Upper lobe of left lung (tissue), 6 donors: Measurements from ENCODE around the gene ACP7. TPM values are rescaled to one million over a fixed set of nuclear protein-coding genes. Genes with fewer than 3 reads are reported as not detected.

Experiments used
- ATAC-seq, 2 donors: fragments of 200-7000 bp; cut with Tn5 transposase; one replicate each; pipeline ENCODE4 v1.9.1; 2022; ENCODE audit warnings: mild to moderate bottlenecking in 2 of 2, moderate library complexity in 2 of 2; ENCODE audit not compliant: low FRiP score in 2 of 2
- DNase-seq, 2 donors: peaks; one replicate each; pipeline ENCODE4 v3.0.0-alpha.2; 2019 to 2020
- H3K27ac ChIP-seq, 4 donors: fragments of 200-600 bp; sonication (generic); one replicate each; pipeline ENCODE4 v1.5.1; 2016 to 2019
- H3K27me3 ChIP-seq, 4 donors: fragments of 200-600 bp; sonication (generic); one replicate each; pipeline ENCODE4 v1.5.1; 2017 to 2019
- H3K36me3 ChIP-seq, 4 donors: fragments of 200-600 bp; sonication (generic); one replicate each; pipeline ENCODE4 v1.5.1; 2016 to 2019
- H3K4me1 ChIP-seq, 4 donors: fragments of 200-600 bp; sonication (generic); one replicate each; pipeline ENCODE4 v1.5.1; 2018 to 2019
- H3K4me3 ChIP-seq, 4 donors: fragments of 200-600 bp; sonication (generic); one replicate each; pipeline ENCODE4 v1.5.1; 2017 to 2019; ENCODE audit warnings: mild to moderate bottlenecking in 2 of 4, moderate library complexity in 1 of 4
- H3K9me3 ChIP-seq, 4 donors: fragments of 200-600 bp; sonication (generic); one replicate each; pipeline ENCODE4 v1.5.1; 2018 to 2019
- CTCF ChIP-seq, 6 experiments: fragments of 450-650 bp in 4 of 6; fragments of 200-600 bp in 2 of 6; sonication (generic) in 2 of 6; IDR thresholded peaks; one replicate each; pipeline ENCODE4 v1.5.1; 2016 to 2019; ENCODE audit warnings: antibody characterized with exemption in 6 of 6
- EP300 ChIP-seq, 4 donors: sonication (generic); formaldehyde crosslinking; IDR thresholded peaks; one replicate each; pipeline ENCODE4 v1.5.1; 2017; ENCODE audit warnings: antibody characterized with exemption in 4 of 4, control low read depth in 2 of 4
- POLR2A ChIP-seq, 4 donors: fragments of 450-650 bp; IDR thresholded peaks; one replicate each; pipeline ENCODE4 v1.5.1; 2016 to 2017; ENCODE audit warnings: antibody characterized with exemption in 4 of 4, mild to moderate bottlenecking in 2 of 4
- POLR2AphosphoS5 ChIP-seq, 2 donors: sonication (generic); formaldehyde crosslinking; IDR thresholded peaks; one replicate each; pipeline ENCODE4 v1.5.1; 2017; ENCODE audit warnings: antibody characterized with exemption in 2 of 2
- WGBS, 2 donors: methylation state at CpG; one replicate each; pipeline ENCODE4 v1.1.5; 2017 to 2018; 5-methylcytosine and 5-hydroxymethylcytosine counted together
- total RNA-seq, 6 donors: library from RNA; depleted of rRNA in 4 of 6; stranded (reverse); fragments of >200 nt in 4 of 6; gene quantifications; one replicate each; pipeline versions ENCODE4 v1.1.0 to v1.2.1, GENCODE V29; 2016 to 2021
- donor health status: DM: no; HTN: no; CAD: no; lungs with moderate emphysema.
- donor health status: DM: no; HTN: yes; CAD: no; lungs with severe emphysema.

The ACP7 gene
- total RNA-seq, 6 donors from 2014 or later = not detected

- H3K9me3 ChIP-seq = no peaks in the 10 kb centered on the region
- DNase-seq (no peak), ATAC-seq (no peak)
- H3K4me1 ChIP-seq = peaks cover 73 to 90% (median 84%) of the 10 kb centered on the region in 4 donors
- H3K27ac ChIP-seq = peak overlapping the region in 2 of 4 donors; percentile 58 to 65
- H3K4me3 ChIP-seq = peak overlapping the region in 1 of 4 donors; percentile 20
- H3K27me3 ChIP-seq = no peaks in the 10 kb centered on the region
- peaks cover 0 to 4% (median 2%) of the 10 kb centered on the region in 4 donors for H3K36me3 ChIP-seq
- 50 to 61% methylated on average over 10 to 23 of the region's 23 CpGs for WGBS, 2 donors
- TF ChIP-seq POLR2AphosphoS5 (IDR thresholded peaks at IDR 0.05) = no peak
- no peak for TF ChIP-seq CTCF (IDR thresholded peaks at IDR 0.05)
- TF ChIP-seq POLR2A (IDR thresholded peaks at IDR 0.05) = no peak
- TF ChIP-seq EP300 (IDR thresholded peaks at IDR 0.05) = no peak
These were observed 73.3 kb downstream of the ACP7 start for GRCh38 chr19:39157275-39157996.

GRCh38 chr19:39157997-39158389 lies 73.8 kb downstream of the ACP7 start:
- Histone ChIP-seq H3K4me1 (peaks cover 73 to 96% (median 89%) of the 10 kb centered on the region in 4 donors), H3K9me3 (no peaks in the 10 kb centered on the region), H3K27ac (no peak overlapping the region), H3K4me3 (no peak overlapping the region), H3K27me3 (no peaks in the 10 kb centered on the region), H3K36me3 (peaks cover 0 to 4% (median 2%) of the 10 kb centered on the region in 4 donors)
- DNase-seq (no peak), ATAC-seq (no peak)
- 86 to 92% methylated on average over 15 of the region's 15 CpGs for WGBS, 2 donors
- TF ChIP-seq CTCF (IDR thresholded peaks at IDR 0.05) = no peak
- no peak for TF ChIP-seq EP300 (IDR thresholded peaks at IDR 0.05)
- TF ChIP-seq POLR2AphosphoS5 (IDR thresholded peaks at IDR 0.05) = no peak
- no peak for TF ChIP-seq POLR2A (IDR thresholded peaks at IDR 0.05)

GRCh38 chr19:39158646-39159260 lies 74.6 kb downstream of the ACP7 start:
- Histone ChIP-seq H3K36me3 (peaks cover 0 to 4% (median 2%) of the 10 kb centered on the region in 4 donors), H3K27me3 (no peaks in the 10 kb centered on the region), H3K4me1 (peaks cover 77 to 100% (median 95%) of the 10 kb centered on the region in 4 donors), H3K9me3 (no peaks in the 10 kb centered on the region), H3K27ac (peak overlapping the region in 3 of 4 donors; percentile 10 to 74 (median 33)), H3K4me3 (no peak overlapping the region)
- WGBS, 2 donors = 85 to 88% methylated on average over 8 to 10 of the region's 12 CpGs
- ATAC-seq (no peak), DNase-seq (no peak)
- no peak for TF ChIP-seq POLR2AphosphoS5 (IDR thresholded peaks at IDR 0.05)
- TF ChIP-seq CTCF (IDR thresholded peaks at IDR 0.05) = no peak
- no peak for TF ChIP-seq EP300 (IDR thresholded peaks at IDR 0.05)
- TF ChIP-seq POLR2A (IDR thresholded peaks at IDR 0.05) = no peak

- Histone ChIP-seq H3K27me3 (no peaks in the 10 kb centered on the region), H3K4me1 (peaks cover 66 to 92% (median 85%) of the 10 kb centered on the region in 4 donors), H3K27ac (peak overlapping the region; percentile 46 to 74 (median 60)), H3K9me3 (no peaks in the 10 kb centered on the region), H3K4me3 (no peak overlapping the region), H3K36me3 (peaks cover 0 to 4% (median 2%) of the 10 kb centered on the region in 4 donors)
- DNase-seq (no peak), ATAC-seq (peak in 1 of 2 donors; percentile 67)
- 24 to 30% methylated on average over 8 of the region's 8 CpGs for WGBS, 2 donors
- TF ChIP-seq CTCF (IDR thresholded peaks at IDR 0.05) (no peak), POLR2A (IDR thresholded peaks at IDR 0.05) (no peak), EP300 (IDR thresholded peaks at IDR 0.05) (no peak), POLR2AphosphoS5 (IDR thresholded peaks at IDR 0.05) (no peak)
These were observed 76.3 kb downstream of the ACP7 start for GRCh38 chr19:39160523-39160861.

Other genes with a start within 250 kb of the ACP7 start
- gene HNRNPL, start 234.4 kb upstream of the ACP7 start, total RNA-seq = 100 to 1,000 TPM; 156 to 274 (median 178) TPM
- 10 to 100 TPM in 5 of 6 donors, 1 to 10 TPM in 1; 8.7 to 23.1 (median 13.2) TPM for gene RINL, start 206.1 kb upstream of the ACP7 start, total RNA-seq
- 10 to 100 TPM; 45.2 to 93.2 (median 59.1) TPM for gene SIRT2, start 184.8 kb upstream of the ACP7 start, total RNA-seq
- gene NFKBIB, start 184.4 kb upstream of the ACP7 start, total RNA-seq = 10 to 100 TPM; 22.8 to 38.4 (median 31.6) TPM
- gene CCER2, start 172.2 kb upstream of the ACP7 start, total RNA-seq = 1 to 10 TPM in 3 of 6 donors, under 1 TPM in 2, not detected in 1; 0.49 to 4.2 (median 1.3) TPM
- gene SARS2, start 153.6 kb upstream of the ACP7 start, total RNA-seq = 10 to 100 TPM; 14.3 to 54.5 (median 23.0) TPM
- gene MRPS12, start 153.4 kb upstream of the ACP7 start, total RNA-seq = 10 to 100 TPM in 4 of 6 donors, 1 to 10 TPM in 2; 3.1 to 38.3 (median 26.0) TPM
- gene FBXO17, start 108.6 kb upstream of the ACP7 start, total RNA-seq = 10 to 100 TPM in 3 of 6 donors, 1 to 10 TPM in 3; 5.0 to 18.9 (median 10.4) TPM
- gene FBXO27, start 51.8 kb upstream of the ACP7 start, total RNA-seq = 1 to 10 TPM; 1.0 to 9.3 (median 6.3) TPM
- 10 to 100 TPM; 23.4 to 88.2 (median 54.4) TPM for gene PAK4, start 41.4 kb downstream of the ACP7 start, total RNA-seq
- gene NCCRP1, start 112.6 kb downstream of the ACP7 start, total RNA-seq = under 1 TPM in 1 of 6 donors, not detected in 5; 0.47 TPM
- gene SYCN, start 119.9 kb downstream of the ACP7 start, total RNA-seq = 1 to 10 TPM in 1 of 6 donors, under 1 TPM in 1, not detected in 4; 0.83 to 1.3 TPM
- gene IFNL3, start 160.6 kb downstream of the ACP7 start, total RNA-seq = not detected
- not detected for gene IFNL4, start 164.5 kb downstream of the ACP7 start, total RNA-seq
- not detected for gene IFNL2, start 184.0 kb downstream of the ACP7 start, total RNA-seq
- not detected for gene IFNL1, start 212.0 kb downstream of the ACP7 start, total RNA-seq
- gene LRFN1, start 236.5 kb downstream of the ACP7 start, total RNA-seq = 1 to 10 TPM in 5 of 6 donors, under 1 TPM in 1; 0.69 to 5.0 (median 1.8) TPM